Upper lobe of left lung (tissue), 4 donors: ENCODE data around the gene PTCD2.

Experiments
- EP300 ChIP-seq, 4 donors: sonication (generic); formaldehyde crosslinking; IDR thresholded peaks; one replicate each; pipeline ENCODE4 v1.5.1; 2017; ENCODE audit warnings: antibody characterized with exemption in 4 of 4, control low read depth in 2 of 4
- POLR2A ChIP-seq, 4 donors: fragments of 450-650 bp; IDR thresholded peaks; one replicate each; pipeline ENCODE4 v1.5.1; 2016 to 2017; ENCODE audit warnings: antibody characterized with exemption in 4 of 4, mild to moderate bottlenecking in 2 of 4
- POLR2AphosphoS5 ChIP-seq, 2 donors: sonication (generic); formaldehyde crosslinking; IDR thresholded peaks; one replicate each; pipeline ENCODE4 v1.5.1; 2017; ENCODE audit warnings: antibody characterized with exemption in 2 of 2
- TF ChIP-seq, protein P1 (sequence below), 6 experiments: fragments of 450-650 bp in 4 of 6; fragments of 200-600 bp in 2 of 6; sonication (generic) in 2 of 6; IDR thresholded peaks; one replicate each; pipeline ENCODE4 v1.5.1; 2016 to 2019; ENCODE audit warnings: antibody characterized with exemption in 6 of 6

DNA sequence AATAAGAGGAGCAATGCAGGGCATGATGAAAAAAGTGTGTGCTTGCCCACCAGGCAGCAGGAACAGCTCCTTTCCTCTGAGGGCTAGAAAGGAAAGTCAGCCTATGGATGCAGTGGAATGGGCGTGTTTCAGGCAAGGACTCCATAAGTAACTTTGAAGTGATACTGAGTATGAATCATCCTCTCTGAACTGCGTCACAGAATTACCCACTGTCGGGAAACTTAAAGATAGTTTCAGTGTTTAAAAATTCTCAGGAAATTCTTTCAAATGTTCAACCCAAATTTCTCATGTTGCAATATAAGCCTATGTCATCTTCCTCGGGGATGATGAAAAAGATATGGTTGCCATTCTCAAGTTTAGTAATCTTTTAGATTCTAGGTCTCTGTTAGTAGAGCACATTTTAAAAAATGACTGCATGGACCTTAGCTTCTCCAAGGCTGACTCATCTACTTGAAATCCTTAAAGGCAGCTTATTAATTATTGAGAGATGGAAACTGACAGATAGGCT is 27.7 kb downstream of the PTCD2 start:
- TF ChIP-seq POLR2AphosphoS5 (IDR thresholded peaks at IDR 0.05) (no peak), EP300 (IDR thresholded peaks at IDR 0.05) (no peak), POLR2A (IDR thresholded peaks at IDR 0.05) (no peak)
- TF ChIP-seq, protein P1, sequence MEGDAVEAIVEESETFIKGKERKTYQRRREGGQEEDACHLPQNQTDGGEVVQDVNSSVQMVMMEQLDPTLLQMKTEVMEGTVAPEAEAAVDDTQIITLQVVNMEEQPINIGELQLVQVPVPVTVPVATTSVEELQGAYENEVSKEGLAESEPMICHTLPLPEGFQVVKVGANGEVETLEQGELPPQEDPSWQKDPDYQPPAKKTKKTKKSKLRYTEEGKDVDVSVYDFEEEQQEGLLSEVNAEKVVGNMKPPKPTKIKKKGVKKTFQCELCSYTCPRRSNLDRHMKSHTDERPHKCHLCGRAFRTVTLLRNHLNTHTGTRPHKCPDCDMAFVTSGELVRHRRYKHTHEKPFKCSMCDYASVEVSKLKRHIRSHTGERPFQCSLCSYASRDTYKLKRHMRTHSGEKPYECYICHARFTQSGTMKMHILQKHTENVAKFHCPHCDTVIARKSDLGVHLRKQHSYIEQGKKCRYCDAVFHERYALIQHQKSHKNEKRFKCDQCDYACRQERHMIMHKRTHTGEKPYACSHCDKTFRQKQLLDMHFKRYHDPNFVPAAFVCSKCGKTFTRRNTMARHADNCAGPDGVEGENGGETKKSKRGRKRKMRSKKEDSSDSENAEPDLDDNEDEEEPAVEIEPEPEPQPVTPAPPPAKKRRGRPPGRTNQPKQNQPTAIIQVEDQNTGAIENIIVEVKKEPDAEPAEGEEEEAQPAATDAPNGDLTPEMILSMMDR (IDR thresholded peaks at IDR 0.05) = no peak
